Measurements from ENCODE around the gene GMCL1. TPM values are rescaled to one million over a fixed set of nuclear protein-coding genes. Genes with fewer than 3 reads are reported as not detected.
A peak's percentile ranks its signal among the peaks of the same experiment; 100 is the strongest.

The GMCL1 gene
- total RNA-seq, 4 donors from 2014 or later: 9.3 to 15.0 (median 14.4) TPM

DNA sequence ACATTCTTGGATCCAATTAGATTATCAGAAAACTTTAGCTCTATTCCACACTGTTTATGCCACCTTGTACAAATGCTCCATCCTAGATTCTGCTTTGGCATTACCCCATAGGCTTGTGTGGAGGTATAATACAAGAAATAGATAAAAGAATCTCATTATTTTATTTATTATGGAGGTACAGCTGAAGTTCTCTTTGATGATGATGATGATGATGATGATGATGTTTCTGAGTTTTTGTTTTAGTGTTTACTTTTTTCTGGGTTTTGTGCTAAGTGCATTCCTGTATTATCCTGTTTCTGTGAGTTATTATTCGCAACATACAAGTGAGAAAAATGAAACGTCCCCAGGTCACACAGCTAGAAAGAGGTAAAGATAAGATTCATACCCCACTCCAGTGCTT is 44.1 kb upstream of the GMCL1 start:
- no peak for DNase-seq (ENCODE audit: low spot score in 2 of 2)
- Histone ChIP-seq H3K9me3 (no peaks in the 10 kb centered on the region), H3K36me3 (peaks cover 22% of the 10 kb centered on the region), H3K27me3 (no peaks in the 10 kb centered on the region), H3K4me3 (no peak overlapping the region), H3K27ac (no peak overlapping the region), H3K4me1 (peaks cover 25% of the 10 kb centered on the region)
- 96% methylated on average over 2 of the region's 2 CpGs for WGBS
- TF ChIP-seq, protein P1, sequence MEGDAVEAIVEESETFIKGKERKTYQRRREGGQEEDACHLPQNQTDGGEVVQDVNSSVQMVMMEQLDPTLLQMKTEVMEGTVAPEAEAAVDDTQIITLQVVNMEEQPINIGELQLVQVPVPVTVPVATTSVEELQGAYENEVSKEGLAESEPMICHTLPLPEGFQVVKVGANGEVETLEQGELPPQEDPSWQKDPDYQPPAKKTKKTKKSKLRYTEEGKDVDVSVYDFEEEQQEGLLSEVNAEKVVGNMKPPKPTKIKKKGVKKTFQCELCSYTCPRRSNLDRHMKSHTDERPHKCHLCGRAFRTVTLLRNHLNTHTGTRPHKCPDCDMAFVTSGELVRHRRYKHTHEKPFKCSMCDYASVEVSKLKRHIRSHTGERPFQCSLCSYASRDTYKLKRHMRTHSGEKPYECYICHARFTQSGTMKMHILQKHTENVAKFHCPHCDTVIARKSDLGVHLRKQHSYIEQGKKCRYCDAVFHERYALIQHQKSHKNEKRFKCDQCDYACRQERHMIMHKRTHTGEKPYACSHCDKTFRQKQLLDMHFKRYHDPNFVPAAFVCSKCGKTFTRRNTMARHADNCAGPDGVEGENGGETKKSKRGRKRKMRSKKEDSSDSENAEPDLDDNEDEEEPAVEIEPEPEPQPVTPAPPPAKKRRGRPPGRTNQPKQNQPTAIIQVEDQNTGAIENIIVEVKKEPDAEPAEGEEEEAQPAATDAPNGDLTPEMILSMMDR (IDR thresholded peaks at IDR 0.05): no peak
- no peak for TF ChIP-seq POLR2A (IDR thresholded peaks at IDR 0.05)
- no peak for TF ChIP-seq POLR2AphosphoS5 (IDR thresholded peaks at IDR 0.05)
- no peak for TF ChIP-seq EP300 (IDR thresholded peaks at IDR 0.05)

GRCh38 chr2:69786052-69786560 is 43.4 kb upstream of the GMCL1 start:
- H3K4me1 ChIP-seq: peaks cover 26% of the 10 kb centered on the region
- H3K4me3 ChIP-seq: no peak overlapping the region
- 81% methylated on average over 4 of the region's 4 CpGs for WGBS
- H3K36me3 ChIP-seq: peaks cover 22% of the 10 kb centered on the region
- no peak overlapping the region for H3K27ac ChIP-seq
- no peaks in the 10 kb centered on the region for H3K27me3 ChIP-seq
- DNase-seq (ENCODE audit: low spot score in 2 of 2): no peak
- no peak for TF ChIP-seq POLR2AphosphoS5 (IDR thresholded peaks at IDR 0.05)
- TF ChIP-seq, protein P1 (IDR thresholded peaks at IDR 0.05): no peak
- no peak for TF ChIP-seq EP300 (IDR thresholded peaks at IDR 0.05)
- TF ChIP-seq POLR2A (IDR thresholded peaks at IDR 0.05): no peak
- H3K9me3 ChIP-seq: no peaks in the 10 kb centered on the region

DNA sequence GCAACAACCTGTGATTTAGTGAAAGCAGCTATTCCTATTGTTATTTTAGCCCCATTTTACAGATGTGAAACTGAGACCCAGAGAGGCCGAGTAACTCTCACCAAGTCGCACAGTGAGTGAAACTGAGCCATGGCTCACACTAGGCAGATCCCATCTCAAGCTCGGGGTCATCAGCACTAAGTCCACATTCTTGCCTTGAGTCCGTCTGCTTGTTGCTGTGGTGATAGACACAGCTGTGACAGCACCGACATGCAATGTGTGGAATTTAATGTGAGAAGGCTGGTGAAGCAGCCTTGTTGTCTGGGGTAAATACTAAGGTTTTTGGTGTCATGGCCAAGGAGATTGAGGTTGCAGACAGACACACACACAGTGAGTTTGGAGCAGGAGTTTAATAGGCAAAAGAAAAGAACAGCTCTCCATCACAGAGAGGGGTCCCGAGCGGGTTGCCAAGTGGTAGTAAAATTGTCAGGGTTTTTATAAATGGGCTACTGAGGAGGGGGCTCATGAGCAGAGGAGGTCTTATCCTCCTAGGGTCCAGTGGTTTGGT is 40.2 kb upstream of the GMCL1 start:
- TF ChIP-seq EP300 (IDR thresholded peaks at IDR 0.05): no peak
- 64% methylated on average over 7 of the region's 7 CpGs for WGBS
- Histone ChIP-seq H3K36me3 (peaks cover 22% of the 10 kb centered on the region), H3K4me1 (peaks cover 19% of the 10 kb centered on the region), H3K27ac (peak overlapping the region; percentile 71), H3K4me3 (no peak overlapping the region), H3K27me3 (no peaks in the 10 kb centered on the region), H3K9me3 (no peaks in the 10 kb centered on the region)
- DNase-seq (ENCODE audit: low spot score in 2 of 2): no peak

GRCh38 chr2:69789772-69790600 is 39.5 kb upstream of the GMCL1 start:
- H3K27me3 ChIP-seq: no peaks in the 10 kb centered on the region
- peaks cover 22% of the 10 kb centered on the region for H3K36me3 ChIP-seq
- no peaks in the 10 kb centered on the region for H3K9me3 ChIP-seq
- no peak overlapping the region for H3K4me3 ChIP-seq
- no peak for DNase-seq (ENCODE audit: low spot score in 2 of 2)
- H3K27ac ChIP-seq: peak overlapping the region; percentile 71
- peaks cover 19% of the 10 kb centered on the region for H3K4me1 ChIP-seq
- WGBS: 55% methylated on average over 7 of the region's 7 CpGs
- TF ChIP-seq POLR2AphosphoS5 (IDR thresholded peaks at IDR 0.05): no peak
- no peak for TF ChIP-seq EP300 (IDR thresholded peaks at IDR 0.05)
- no peak for TF ChIP-seq POLR2A (IDR thresholded peaks at IDR 0.05)
- TF ChIP-seq, protein P1 (IDR thresholded peaks at IDR 0.05): no peak

GRCh38 chr2:69790601-69790959 is 38.9 kb upstream of the GMCL1 start:
- DNase-seq (ENCODE audit: low spot score in 2 of 2): no peak
- Histone ChIP-seq H3K27me3 (no peaks in the 10 kb centered on the region), H3K27ac (peak overlapping the region; percentile 71), H3K4me3 (no peak overlapping the region), H3K36me3 (peaks cover 22% of the 10 kb centered on the region), H3K4me1 (peaks cover 19% of the 10 kb centered on the region), H3K9me3 (no peaks in the 10 kb centered on the region)
- TF ChIP-seq POLR2AphosphoS5 (IDR thresholded peaks at IDR 0.05) (no peak), POLR2A (IDR thresholded peaks at IDR 0.05) (no peak), EP300 (IDR thresholded peaks at IDR 0.05) (no peak)
- TF ChIP-seq, protein P1 (IDR thresholded peaks at IDR 0.05): no peak
- WGBS: 13% methylated on average over 1 of the region's 1 CpG
